ENCODE data around the gene SORL1. TPM values are rescaled to one million over a fixed set of nuclear protein-coding genes. Genes with fewer than 3 reads are reported as not detected.

SORL1 gene
- total and polyA plus RNA-seq, 2 of the 13 experiments (the other 11 are each of a cell fraction or from before 2014, with no cell fraction given) = 21.3 to 148 TPM

DNA sequence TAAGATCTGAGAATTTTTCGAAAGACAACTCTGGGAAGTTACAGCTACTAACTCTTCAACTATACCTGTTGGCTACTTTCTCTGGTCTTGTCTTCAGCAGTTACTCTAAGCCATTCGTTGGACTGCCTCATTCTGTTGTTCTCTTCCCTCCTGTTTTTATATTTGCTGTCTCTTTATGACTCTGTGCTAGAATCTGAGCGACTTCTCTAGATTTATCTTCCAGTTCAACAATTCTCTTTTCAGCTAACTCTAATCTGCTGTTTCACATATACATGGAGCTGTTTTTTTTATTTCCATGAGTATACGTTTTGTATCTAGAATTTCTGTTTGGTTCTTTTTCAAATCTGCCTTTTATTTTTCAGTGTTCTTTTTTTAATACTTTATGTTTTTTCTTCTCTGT is 128.0 kb downstream of the SORL1 start:
- Histone ChIP-seq H3K79me2 (ENCODE audit: insufficient read depth, low read length) (no peaks in the 10 kb centered on the region), H4K20me1 (ENCODE audit: insufficient read depth, low read length) (no peaks in the 10 kb centered on the region), H3K36me3 (replicated peaks in 1 of 2; ENCODE audit: control insufficient read depth in 1 of 2, insufficient read depth in 2 of 2, low read length in 2 of 2) (peaks cover 19 to 80% of the 10 kb centered on the region in 2 experiments), H3K4me1 (ENCODE audit: insufficient read depth, low read length) (peaks cover 12% of the 10 kb centered on the region; the same call in 1 of the 2 replicates), H3K4me3 (replicated peaks in 1 of 3; ENCODE audit: insufficient read depth in 1 of 3, low read depth in 2 of 3, low read length in 3 of 3) (no peak overlapping the region), H3K27me3 (ENCODE audit: control insufficient read depth in 1 of 2, insufficient read depth in 2 of 2, low read length in 2 of 2) (no peaks in the 10 kb centered on the region), H3K4me2 (ENCODE audit: low read depth, low read length) (no peak overlapping the region), H2AFZ (ENCODE audit: low read length) (no peak overlapping the region), H3K9me3 (ENCODE audit: low read length) (no peaks in the 10 kb centered on the region), H3K27ac (ENCODE audit: extremely low read length, insufficient read depth, low read length) (no peak overlapping the region), H3K9ac (ENCODE audit: insufficient read depth, low read depth, low read length) (no peak overlapping the region)
- 94% methylated on average over 4 of the region's 4 CpGs for WGBS (ENCODE audit: low lambda C conversion rate)
- in situ Hi-C loops (cut with HindIII; ENCODE audit: extremely low pct_ligation_motif_present, low pct_unique_long_range_greater_than_20kb) = no loop called here
- POLR2A ChIA-PET = no interaction called here
- no peak for FAIRE-seq
- TF ChIP-seq, protein P1, sequence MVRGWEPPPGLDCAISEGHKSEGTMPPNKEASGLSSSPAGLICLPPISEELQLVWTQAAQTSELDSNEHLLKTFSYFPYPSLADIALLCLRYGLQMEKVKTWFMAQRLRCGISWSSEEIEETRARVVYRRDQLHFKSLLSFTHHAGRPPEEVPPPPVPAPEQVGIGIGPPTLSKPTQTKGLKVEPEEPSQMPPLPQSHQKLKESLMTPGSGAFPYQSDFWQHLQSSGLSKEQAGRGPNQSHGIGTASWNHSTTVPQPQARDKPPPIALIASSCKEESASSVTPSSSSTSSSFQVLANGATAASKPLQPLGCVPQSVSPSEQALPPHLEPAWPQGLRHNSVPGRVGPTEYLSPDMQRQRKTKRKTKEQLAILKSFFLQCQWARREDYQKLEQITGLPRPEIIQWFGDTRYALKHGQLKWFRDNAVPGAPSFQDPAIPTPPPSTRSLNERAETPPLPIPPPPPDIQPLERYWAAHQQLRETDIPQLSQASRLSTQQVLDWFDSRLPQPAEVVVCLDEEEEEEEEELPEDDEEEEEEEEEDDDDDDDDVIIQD (CRISPR knock-in tag; IDR thresholded peaks at IDR 0.05; ENCODE audit: low read depth) = no peak
- TF ChIP-seq ZFP36L1 (CRISPR knock-in tag; IDR thresholded peaks at IDR 0.05) = no peak
- TF ChIP-seq BRCA1 (CRISPR knock-in tag; IDR thresholded peaks at IDR 0.05) = no peak
- no peak for TF ChIP-seq FOXA1 (IDR thresholded peaks at IDR 0.05)
- no peak for TF ChIP-seq FOXA1 (CRISPR knock-in tag; IDR thresholded peaks at IDR 0.05)
- TF ChIP-seq, protein P2, sequence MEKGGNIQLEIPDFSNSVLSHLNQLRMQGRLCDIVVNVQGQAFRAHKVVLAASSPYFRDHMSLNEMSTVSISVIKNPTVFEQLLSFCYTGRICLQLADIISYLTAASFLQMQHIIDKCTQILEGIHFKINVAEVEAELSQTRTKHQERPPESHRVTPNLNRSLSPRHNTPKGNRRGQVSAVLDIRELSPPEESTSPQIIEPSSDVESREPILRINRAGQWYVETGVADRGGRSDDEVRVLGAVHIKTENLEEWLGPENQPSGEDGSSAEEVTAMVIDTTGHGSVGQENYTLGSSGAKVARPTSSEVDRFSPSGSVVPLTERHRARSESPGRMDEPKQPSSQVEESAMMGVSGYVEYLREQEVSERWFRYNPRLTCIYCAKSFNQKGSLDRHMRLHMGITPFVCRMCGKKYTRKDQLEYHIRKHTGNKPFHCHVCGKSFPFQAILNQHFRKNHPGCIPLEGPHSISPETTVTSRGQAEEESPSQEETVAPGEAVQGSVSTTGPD (CRISPR knock-in tag; IDR thresholded peaks at IDR 0.05) = no peak
- TF ChIP-seq ZNF224 (CRISPR knock-in tag; IDR thresholded peaks at IDR 0.05) = no peak
- TF ChIP-seq, protein P3, sequence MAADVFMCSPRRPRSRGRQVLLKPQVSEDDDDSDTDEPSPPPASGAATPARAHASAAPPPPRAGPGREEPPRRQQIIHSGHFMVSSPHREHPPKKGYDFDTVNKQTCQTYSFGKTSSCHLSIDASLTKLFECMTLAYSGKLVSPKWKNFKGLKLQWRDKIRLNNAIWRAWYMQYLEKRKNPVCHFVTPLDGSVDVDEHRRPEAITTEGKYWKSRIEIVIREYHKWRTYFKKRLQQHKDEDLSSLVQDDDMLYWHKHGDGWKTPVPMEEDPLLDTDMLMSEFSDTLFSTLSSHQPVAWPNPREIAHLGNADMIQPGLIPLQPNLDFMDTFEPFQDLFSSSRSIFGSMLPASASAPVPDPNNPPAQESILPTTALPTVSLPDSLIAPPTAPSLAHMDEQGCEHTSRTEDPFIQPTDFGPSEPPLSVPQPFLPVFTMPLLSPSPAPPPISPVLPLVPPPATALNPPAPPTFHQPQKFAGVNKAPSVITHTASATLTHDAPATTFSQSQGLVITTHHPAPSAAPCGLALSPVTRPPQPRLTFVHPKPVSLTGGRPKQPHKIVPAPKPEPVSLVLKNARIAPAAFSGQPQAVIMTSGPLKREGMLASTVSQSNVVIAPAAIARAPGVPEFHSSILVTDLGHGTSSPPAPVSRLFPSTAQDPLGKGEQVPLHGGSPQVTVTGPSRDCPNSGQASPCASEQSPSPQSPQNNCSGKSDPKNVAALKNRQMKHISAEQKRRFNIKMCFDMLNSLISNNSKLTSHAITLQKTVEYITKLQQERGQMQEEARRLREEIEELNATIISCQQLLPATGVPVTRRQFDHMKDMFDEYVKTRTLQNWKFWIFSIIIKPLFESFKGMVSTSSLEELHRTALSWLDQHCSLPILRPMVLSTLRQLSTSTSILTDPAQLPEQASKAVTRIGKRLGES (CRISPR knock-in tag; IDR thresholded peaks at IDR 0.05; ENCODE audit: borderline replicate concordance) = no peak
- TF ChIP-seq, protein P4, sequence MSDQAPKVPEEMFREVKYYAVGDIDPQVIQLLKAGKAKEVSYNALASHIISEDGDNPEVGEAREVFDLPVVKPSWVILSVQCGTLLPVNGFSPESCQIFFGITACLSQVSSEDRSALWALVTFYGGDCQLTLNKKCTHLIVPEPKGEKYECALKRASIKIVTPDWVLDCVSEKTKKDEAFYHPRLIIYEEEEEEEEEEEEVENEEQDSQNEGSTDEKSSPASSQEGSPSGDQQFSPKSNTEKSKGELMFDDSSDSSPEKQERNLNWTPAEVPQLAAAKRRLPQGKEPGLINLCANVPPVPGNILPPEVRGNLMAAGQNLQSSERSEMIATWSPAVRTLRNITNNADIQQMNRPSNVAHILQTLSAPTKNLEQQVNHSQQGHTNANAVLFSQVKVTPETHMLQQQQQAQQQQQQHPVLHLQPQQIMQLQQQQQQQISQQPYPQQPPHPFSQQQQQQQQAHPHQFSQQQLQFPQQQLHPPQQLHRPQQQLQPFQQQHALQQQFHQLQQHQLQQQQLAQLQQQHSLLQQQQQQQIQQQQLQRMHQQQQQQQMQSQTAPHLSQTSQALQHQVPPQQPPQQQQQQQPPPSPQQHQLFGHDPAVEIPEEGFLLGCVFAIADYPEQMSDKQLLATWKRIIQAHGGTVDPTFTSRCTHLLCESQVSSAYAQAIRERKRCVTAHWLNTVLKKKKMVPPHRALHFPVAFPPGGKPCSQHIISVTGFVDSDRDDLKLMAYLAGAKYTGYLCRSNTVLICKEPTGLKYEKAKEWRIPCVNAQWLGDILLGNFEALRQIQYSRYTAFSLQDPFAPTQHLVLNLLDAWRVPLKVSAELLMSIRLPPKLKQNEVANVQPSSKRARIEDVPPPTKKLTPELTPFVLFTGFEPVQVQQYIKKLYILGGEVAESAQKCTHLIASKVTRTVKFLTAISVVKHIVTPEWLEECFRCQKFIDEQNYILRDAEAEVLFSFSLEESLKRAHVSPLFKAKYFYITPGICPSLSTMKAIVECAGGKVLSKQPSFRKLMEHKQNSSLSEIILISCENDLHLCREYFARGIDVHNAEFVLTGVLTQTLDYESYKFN (CRISPR knock-in tag; conservative IDR thresholded peaks at IDR 0.05) = no peak
- DNase-seq (ENCODE audit: low spot score) = no peak
- BruUV-seq (replicated peaks) = no TSS peak
- intact Hi-C loops (cut with micrococcal nuclease; ENCODE audit: unreplicated experiment) = no loop called here
- CTCF ChIA-PET (ENCODE audit: low intra/inter-chr PET ratio, low total read pairs) = no interaction called here
- ATAC-seq = no peak

Data from HepG2 (cell line).